K562 (cell line): ENCODE results near the gene FANCF. TPM values are rescaled to one million over a fixed set of nuclear protein-coding genes. Genes with fewer than 3 reads are reported as not detected.

Experiments used
- ATAC-seq: fragments of 200-7000 bp; cut with Tn5 transposase; 3 replicates; pipeline ENCODE4 v1.9.1; 2020; ENCODE audit warnings: moderate library complexity
- BruUV-seq: library from RNA; stranded (reverse); fragments of 400-500 nt; replicated peaks from 2 replicates; lab custom pipeline; 2021; lab: Mats Ljungman, UMichigan
- CTCF ChIA-PET: fragments of 300-600 bp; formaldehyde crosslinking; extraction: SDS; loops from one replicate; lab custom pipeline; 2021; ENCODE audit warnings: low intra/inter-chr PET ratio; lab: Yijun Ruan, JAX
- POLR2A ChIA-PET: fragments of 300-600, 350-650 bp; sonication (Branson Sonifier 250); formaldehyde crosslinking; extraction: SDS; loops from one replicate; lab custom pipeline; 2021; ENCODE audit warnings: antibody characterized with exemption, inconsistent platforms; lab: Yijun Ruan, JAX
- DNase-seq, 4 experiments: peaks; one replicate each; pipeline versions ENCODE4 v3.0.0 to v3.0.0-alpha.2; 2011 to 2018; ENCODE audit warnings: low spot score in 3 of 4, mixed read lengths in 3 of 4; ENCODE audit errors: extremely low read depth in 1 of 4
- FAIRE-seq: peaks from 2 replicates; lab custom pipeline; 2011; peaks lifted over from hg19 to GRCh38; lab: Jason Lieb, UNC
- H2AFZ ChIP-seq: 2 replicates; pipeline ENCODE4 v1.6.0; 2011; ENCODE audit warnings: low read depth, low read length, control low read depth, inconsistent platforms
- H3K27ac ChIP-seq: fragments of 200-600 bp; 3 replicates; pipeline ENCODE4 v1.8.0; 2011; ENCODE audit warnings: low read depth, mild to moderate bottlenecking, control low read depth, inconsistent platforms, low read length, moderate library complexity, mixed read lengths; ENCODE audit errors: extremely low read depth
- H3K27me3 ChIP-seq, 2 experiments: fragments of 300-600 bp in 1 of 2; 2 replicates in 1 of 2; 3 replicates in 1 of 2; pipeline versions ENCODE4 v1.6.0 to v1.8.0; 2011; ENCODE audit warnings: inconsistent platforms in 2 of 2, low read length in 2 of 2, mild to moderate bottlenecking in 1 of 2, mixed read lengths in 1 of 2, moderate library complexity in 1 of 2; ENCODE audit not compliant: control insufficient read depth in 2 of 2, insufficient read depth in 2 of 2
- H3K36me3 ChIP-seq: fragments of 300-600 bp; 3 replicates; pipeline ENCODE4 v1.8.0; 2011; ENCODE audit warnings: mild to moderate bottlenecking, low read length, inconsistent platforms; ENCODE audit not compliant: control insufficient read depth, insufficient read depth
- H3K4me1 ChIP-seq, 2 experiments: fragments of 200-600 bp in 1 of 2; replicated peaks in 1 of 2; 2 replicates in 1 of 2; 3 replicates in 1 of 2; pipeline versions ENCODE4 v1.5.1 to v1.8.0; 2011; ENCODE audit warnings: inconsistent platforms in 2 of 2, low read length in 2 of 2, mild to moderate bottlenecking in 1 of 2, mixed read lengths in 1 of 2, moderate library complexity in 1 of 2; ENCODE audit not compliant: control insufficient read depth in 2 of 2, insufficient read depth in 2 of 2
- H3K4me2 ChIP-seq: 2 replicates; pipeline ENCODE4 v1.6.1; 2011; ENCODE audit warnings: low read length, control low read depth, inconsistent platforms, mixed read lengths; ENCODE audit not compliant: insufficient read depth
- H3K4me3 ChIP-seq: fragments of 200-600 bp; sonication (generic), shearing (Covaris generic); 2 replicates; pipeline ENCODE4 v1.5.1; 2016; ENCODE audit warnings: control low read depth, inconsistent platforms
- H3K79me2 ChIP-seq: fragments of 200-600 bp; 3 replicates; pipeline ENCODE4 v1.8.0; 2011; ENCODE audit warnings: low read length, inconsistent platforms; ENCODE audit not compliant: control insufficient read depth, insufficient read depth
- H3K9ac ChIP-seq, 2 experiments: 2 replicates each; pipeline versions ENCODE4 v1.6.0 to v1.6.1; 2011; ENCODE audit warnings: low read depth in 2 of 2, low read length in 2 of 2, control low read depth in 1 of 2, inconsistent platforms in 1 of 2, mild to moderate bottlenecking in 1 of 2, mixed read lengths in 1 of 2; ENCODE audit not compliant: insufficient read depth in 1 of 2
- H3K9me1 ChIP-seq: one replicate; pipeline ENCODE4 v1.6.0; 2011; ENCODE audit warnings: inconsistent platforms, mild to moderate bottlenecking, low read length, moderate library complexity; ENCODE audit not compliant: control insufficient read depth, insufficient read depth
- H3K9me3 ChIP-seq: replicated peaks from 2 replicates; pipeline ENCODE4 v1.5.1; 2011; ENCODE audit warnings: low read depth, low read length, inconsistent platforms; ENCODE audit not compliant: control insufficient read depth, insufficient read depth
- H4K20me1 ChIP-seq: replicated peaks from 2 replicates; pipeline ENCODE4 v1.6.1; 2011; ENCODE audit warnings: low read length, inconsistent platforms, mixed read lengths; ENCODE audit not compliant: control insufficient read depth, insufficient read depth
- ARHGAP35 ChIP-seq: fragments of 450-650 bp; IDR thresholded peaks from 2 replicates; pipeline ENCODE4 v1.6.1; 2018; ENCODE audit not compliant: partially characterized antibody
- BRD9 ChIP-seq: fragments of 450-650 bp; IDR thresholded peaks from 2 replicates; pipeline ENCODE4 v1.6.1; 2018; ENCODE audit warnings: low read depth; ENCODE audit not compliant: partially characterized antibody
- ELK1 ChIP-seq: sonication (generic); formaldehyde crosslinking; IDR thresholded peaks from 2 replicates; pipeline ENCODE4 v1.8.1; 2022; ENCODE audit warnings: missing genetic modification reagents
- FOSL1 ChIP-seq: fragments of 200-800 bp; sonication (Bioruptor generic); conservative IDR thresholded peaks from 2 replicates; pipeline ENCODE4 v1.6.1; 2016; ENCODE audit warnings: missing genetic modification characterization, missing compliant biosample characterization
- KAT2B ChIP-seq: IDR thresholded peaks from one replicate; pipeline ENCODE4 v1.6.1; 2012; ENCODE audit warnings: low read depth, mild to moderate bottlenecking, control low read depth, inconsistent platforms, low read length, moderate library complexity
- SMAD4 ChIP-seq: fragments of 250-450 bp; sonication (Bioruptor Pico); conservative IDR thresholded peaks from 2 replicates; pipeline ENCODE4 v1.8.0; 2021; ENCODE audit warnings: inconsistent platforms, mild to moderate bottlenecking, moderate library complexity
- SRSF7 ChIP-seq: fragments of 200-400 bp; formaldehyde crosslinking; optimal IDR thresholded peaks from 2 replicates; pipeline ENCODE3; 2017; ENCODE audit warnings: mild to moderate bottlenecking, low read depth, low read length
- ZNF311 ChIP-seq: fragments of 250-450 bp; sonication (Bioruptor Pico); IDR thresholded peaks from 2 replicates; pipeline ENCODE4 v1.4.0; 2020; ENCODE audit warnings: mild to moderate bottlenecking, moderate library complexity
- WGBS: fragments of 100-300 bp; shearing (Covaris generic); methylation state at CpG from one replicate; pipeline ENCODE4 v1.1.6; 2016; ENCODE audit warnings: low coverage, mixed read lengths; ENCODE audit not compliant: insufficient coverage; ENCODE audit errors: missing lambda C conversion rate; 5-methylcytosine and 5-hydroxymethylcytosine counted together
- in situ Hi-C: fragments of 300-500 bp; cut with MboI; formaldehyde crosslinking; loops from 4 replicates; pipeline ENCODE4 v1.15.0; 2018; ENCODE audit warnings: inconsistent platforms, mixed read lengths
- intact Hi-C: fragments of 100-400 bp; cut with micrococcal nuclease; formaldehyde crosslinking; loops from 2 replicates; pipeline ENCODE4 v1.14.2; 2022
- polyA plus RNA-seq, 8 experiments: library from polyadenylated mRNA; depleted of rRNA in 4 of 8; stranded (reverse) in 5 of 8; unstranded in 3 of 8; fragments of >200 nt; fragmentation: Nextera tagmentation in 2 of 8; fragmentation: Illumina TruSeq in 1 of 8; extraction: Ambion mirVana in 2 of 8; extraction: Trizol in 1 of 8; gene quantifications; 2 replicates each; pipeline versions ENCODE4 v1.2.1 to v1.2.3, GENCODE V29; 2011 to 2014; ENCODE audit warnings: inconsistent platforms in 1 of 8, missing spikeins in 1 of 8
- total RNA-seq, 7 experiments: library from RNA; depleted of rRNA in 6 of 7; stranded (reverse); fragments of >200 nt in 6 of 7; fragmentation: Illumina TruSeq in 2 of 7; extraction: Trizol in 2 of 7; gene quantifications; 2 replicates each; pipeline versions ENCODE4 v1.2.1 to v1.2.3, GENCODE V29; 2011 to 2021; ENCODE audit warnings: low replicate concordance in 1 of 7

The FANCF gene
- total and polyA plus RNA-seq, 9 of the 15 experiments (the other 6 are each of a cell fraction or from before 2014, with no cell fraction given): 0.99 to 10.3 (median 7.5) TPM

GRCh38 chr11:22617868-22618267 lies 7.8 kb downstream of the FANCF start:
- H3K36me3 ChIP-seq: no peaks in the 10 kb centered on the region
- BruUV-seq: no TSS peak
- H2AFZ ChIP-seq: no peak overlapping the region
- H3K9ac ChIP-seq: no peak overlapping the region
- H3K4me2 ChIP-seq: no peak overlapping the region
- TF ChIP-seq ELK1 (CRISPR knock-in tag): no peak
- no peak for TF ChIP-seq BRD9
- TF ChIP-seq SMAD4 (CRISPR knock-in tag): no peak
- TF ChIP-seq FOSL1 (tag): no peak
- TF ChIP-seq KAT2B: no peak
- no peak for TF ChIP-seq ARHGAP35
- TF ChIP-seq ZNF311: no peak
- TF ChIP-seq SRSF7: no peak
- no peaks in the 10 kb centered on the region for H4K20me1 ChIP-seq
- in situ Hi-C loops (no loop called here), intact Hi-C loops (no loop called here)
- 0 out of 3 replicates have a peak, but pooled peaks cover under 1% of the 10 kb centered on the region for H3K79me2 ChIP-seq
- no peaks in the 10 kb centered on the region for H3K9me3 ChIP-seq
- no peaks in the 10 kb centered on the region for H3K4me1 ChIP-seq
- ChIA-PET POLR2A (no interaction called here), CTCF (no interaction called here)
- WGBS: 0% methylated on average over 5 of the region's 5 CpGs
- no peak for ATAC-seq
- H3K9me1 ChIP-seq: no peaks in the 10 kb centered on the region
- FAIRE-seq: no peak
- no peak for DNase-seq
- no peak overlapping the region for H3K4me3 ChIP-seq
- H3K27ac ChIP-seq: no peak overlapping the region
- no peaks in the 10 kb centered on the region for H3K27me3 ChIP-seq
